Naive thymus-derived CD8-positive, alpha-beta T cell (primary cell): ENCODE data around the gene HES7. TPM values are rescaled to one million over a fixed set of nuclear protein-coding genes. Genes with fewer than 3 reads are reported as not detected.

Experiments used
- ATAC-seq, 2 donors: fragments of 150-1000 bp; cut with Tn5 transposase in 1 of 2; sonication (Bioruptor Pico), chemical (Tn5 transposase) in 1 of 2; 1 replicate in 1 of 2; 2 replicates in 1 of 2; pipeline ENCODE4 v1.10.0; 2021; ENCODE audit warnings: mild to moderate bottlenecking in 2 of 2, moderate library complexity in 2 of 2
- POLR2A ChIA-PET: fragments of 350-600 bp; sonication (Branson Sonifier 250); formaldehyde crosslinking; loops from one replicate; lab custom pipeline; 2021; ENCODE audit warnings: antibody characterized with exemption; lab: Charles Lee
- DNase-seq, 10 donors: peaks; one replicate each; pipeline versions ENCODE4 v3.0.0 to v3.0.0-alpha.2; 2020 to 2022
- H3K27ac Mint-ChIP-seq, 10 donors: one replicate each; pipeline ENCODE4 v1.8.0; 2020 to 2022; ENCODE audit warnings: mild to moderate bottlenecking in 10 of 10, mixed read lengths in 10 of 10, moderate library complexity in 4 of 10, inconsistent platforms in 1 of 10
- H3K27me3 Mint-ChIP-seq, 5 donors: one replicate each; pipeline ENCODE4 v1.8.0; 2021 to 2022; ENCODE audit warnings: mixed read lengths in 5 of 5
- H3K36me3 Mint-ChIP-seq, 3 donors: one replicate each; pipeline ENCODE4 v1.8.0; 2020 to 2022; ENCODE audit warnings: mixed read lengths in 3 of 3, mild to moderate bottlenecking in 2 of 3, inconsistent platforms in 1 of 3
- H3K4me1 Mint-ChIP-seq, 4 donors: one replicate each; pipeline ENCODE4 v1.8.0; 2021 to 2022; ENCODE audit warnings: mixed read lengths in 4 of 4
- H3K4me3 Mint-ChIP-seq, 10 donors: one replicate each; pipeline ENCODE4 v1.8.0; 2020 to 2022; ENCODE audit warnings: mild to moderate bottlenecking in 10 of 10, mixed read lengths in 10 of 10, moderate library complexity in 6 of 10, inconsistent platforms in 1 of 10
- H3K9me3 Mint-ChIP-seq, 9 donors: one replicate each; pipeline ENCODE4 v1.8.0; 2020 to 2022; ENCODE audit warnings: mixed read lengths in 9 of 9, mild to moderate bottlenecking in 3 of 9, inconsistent platforms in 1 of 9, moderate library complexity in 1 of 9
- microRNA-seq: library from miRNA; unstranded; fragments of <30 nt; microRNA quantifications from one replicate; pipeline ENCODE4 v1.2.0, GENCODE V29; 2022; ENCODE audit warnings: borderline microRNAs expressed
- polyA plus RNA-seq, 3 donors: library from polyadenylated mRNA; unstranded; fragments of 300-500 nt; fragmentation: Illumina TruSeq; gene quantifications; one replicate each; pipeline ENCODE4 v1.2.3, GENCODE V29; 2021
- total RNA-seq, 8 experiments: library from RNA in 2 of 8; stranded (reverse) in 2 of 8; gene quantifications; one replicate each; pipeline ENCODE4 v1.2.3 and lab custom pipeline; 2021 to 2026

The HES7 gene
- total and polyA plus RNA-seq, 5 experiments from 2014 or later, result 0.30 TPM; not detected in 4

DNA sequence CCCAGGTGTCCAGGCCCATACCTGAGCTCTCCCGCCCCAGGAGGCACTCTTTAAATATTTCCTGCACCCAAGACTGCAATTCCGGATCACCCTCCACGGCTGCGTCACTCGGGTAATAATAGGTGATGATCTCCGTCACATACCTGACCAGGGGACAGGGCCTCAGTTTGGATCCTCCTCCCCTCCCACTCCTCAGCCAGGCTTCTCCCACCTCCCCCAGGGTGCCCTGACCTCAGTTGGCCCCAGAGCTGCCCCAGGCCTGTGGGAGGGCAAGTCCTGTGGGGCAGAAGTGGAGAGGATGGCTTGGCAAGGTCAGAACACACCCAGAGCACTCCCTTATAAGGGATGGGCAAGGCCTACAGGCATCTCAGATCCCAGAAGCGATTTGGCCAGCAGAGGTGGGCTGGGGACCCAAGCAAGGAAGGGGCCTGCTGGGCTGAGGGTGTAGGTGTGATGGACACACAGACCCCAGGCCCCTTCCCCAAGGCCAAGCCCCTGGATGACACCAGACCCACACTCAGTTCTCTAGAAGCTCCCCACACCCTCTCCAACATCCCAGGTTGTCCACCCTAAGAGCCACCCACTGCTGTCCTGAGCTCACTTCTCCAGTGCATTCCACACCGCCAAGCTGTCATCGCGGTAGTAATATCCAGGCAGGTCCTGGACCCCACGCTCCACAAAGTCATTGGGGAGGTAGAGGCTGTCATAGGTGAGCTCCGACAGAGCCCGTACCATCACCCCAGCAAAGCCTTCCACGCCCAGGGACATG, 48.1 kb downstream of the HES7 start:
- peak in 1 of 10 donors; percentile 59 for DNase-seq
- POLR2A ChIA-PET, result interaction anchor here (1.0 to 1.2 kb wide), 3 partner anchors 15 to 80 kb away, joined by 3 read pairs; no protein-coding TSS in a partner anchor
- no peak overlapping the region for H3K4me3 Mint-ChIP-seq

DNA sequence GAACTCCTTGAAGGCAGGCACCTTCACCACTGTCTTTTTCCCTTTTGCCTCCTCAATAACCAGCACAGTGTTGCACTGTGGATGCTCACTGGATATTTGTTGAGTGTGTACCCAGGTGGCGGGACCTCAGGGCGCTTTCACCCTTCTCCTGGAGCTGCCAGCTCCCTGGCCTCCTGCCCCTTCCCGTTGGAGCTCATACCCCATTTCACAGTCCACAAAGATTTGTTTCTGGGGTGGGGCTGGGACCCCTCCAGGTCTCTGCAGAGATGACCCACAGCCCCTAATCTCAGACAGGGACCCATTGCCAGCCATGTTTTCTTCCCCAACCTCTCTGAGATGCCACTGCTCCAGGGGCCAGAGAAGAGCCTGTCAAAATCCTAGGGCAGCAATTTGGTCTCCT, 48.8 kb downstream of the HES7 start:
- no peak for ATAC-seq
- Mint-ChIP-seq H3K4me3 (peak overlapping the region in 4 of 10 donors; percentile 4 to 77 (median 20)), H3K4me1 (peaks cover 25 to 42% (median 37%) of the 10 kb centered on the region in 4 donors), H3K27me3 (peaks cover 6 to 50% (median 31%) of the 10 kb centered on the region in 5 donors), H3K36me3 (no peaks in the 10 kb centered on the region), H3K27ac (peak overlapping the region in 2 of 10 donors; percentile 26 to 79), H3K9me3 (no peaks in the 10 kb centered on the region)
- POLR2A ChIA-PET, result interaction anchor here (1.0 to 1.2 kb wide), 3 partner anchors 35 to 81 kb away, joined by 3 read pairs; no protein-coding TSS in a partner anchor
- no peak for DNase-seq

More for the DNA sequence above, 48.1 kb downstream of the HES7 start:
- H3K36me3 Mint-ChIP-seq, result no peaks in the 10 kb centered on the region
- peak overlapping the region in 2 of 10 donors; percentile 59 to 70 for H3K27ac Mint-ChIP-seq
- no peak for ATAC-seq
- peaks cover 2 to 48% (median 26%) of the 10 kb centered on the region in 5 donors for H3K27me3 Mint-ChIP-seq
- H3K9me3 Mint-ChIP-seq, result no peaks in the 10 kb centered on the region
- peaks cover 25 to 46% (median 42%) of the 10 kb centered on the region in 4 donors for H3K4me1 Mint-ChIP-seq

DNA sequence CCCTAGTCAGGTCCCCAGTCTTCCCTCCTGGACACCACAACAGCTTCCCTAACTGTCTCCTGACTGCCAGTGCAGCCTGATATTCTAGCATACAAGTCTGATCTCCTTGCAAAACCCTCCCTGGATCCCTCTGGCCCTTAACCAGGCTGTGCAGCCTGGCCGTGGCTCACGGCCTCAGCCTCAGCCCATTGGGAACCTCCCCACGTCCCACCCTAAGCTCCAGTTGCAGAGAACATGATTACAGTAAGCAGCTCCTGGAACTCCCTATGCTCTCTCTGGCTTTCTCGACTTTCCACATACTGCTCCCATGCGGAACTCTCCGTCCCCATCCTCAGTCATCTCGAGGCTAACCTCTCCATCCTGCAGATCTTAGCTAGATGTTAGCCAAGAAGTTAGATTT, 49.4 kb downstream of the HES7 start:
- H3K9me3 Mint-ChIP-seq, result no peaks in the 10 kb centered on the region
- peaks cover 6 to 50% (median 31%) of the 10 kb centered on the region in 5 donors for H3K27me3 Mint-ChIP-seq
- H3K27ac Mint-ChIP-seq, result peak overlapping the region in 2 of 10 donors; percentile 61 to 79
- H3K4me3 Mint-ChIP-seq, result peak overlapping the region in 4 of 10 donors; percentile 4 to 77 (median 44)
- H3K36me3 Mint-ChIP-seq, result no peaks in the 10 kb centered on the region
- no peak for ATAC-seq
- no peak for DNase-seq
- H3K4me1 Mint-ChIP-seq, result peaks cover 21 to 37% (median 33%) of the 10 kb centered on the region in 4 donors
- POLR2A ChIA-PET, result interaction anchor here (0.6 to 1.2 kb wide), 6 partner anchors 19 to 389 kb away, joined by 3 to 5 read pairs (median 3); no protein-coding TSS in a partner anchor

DNA sequence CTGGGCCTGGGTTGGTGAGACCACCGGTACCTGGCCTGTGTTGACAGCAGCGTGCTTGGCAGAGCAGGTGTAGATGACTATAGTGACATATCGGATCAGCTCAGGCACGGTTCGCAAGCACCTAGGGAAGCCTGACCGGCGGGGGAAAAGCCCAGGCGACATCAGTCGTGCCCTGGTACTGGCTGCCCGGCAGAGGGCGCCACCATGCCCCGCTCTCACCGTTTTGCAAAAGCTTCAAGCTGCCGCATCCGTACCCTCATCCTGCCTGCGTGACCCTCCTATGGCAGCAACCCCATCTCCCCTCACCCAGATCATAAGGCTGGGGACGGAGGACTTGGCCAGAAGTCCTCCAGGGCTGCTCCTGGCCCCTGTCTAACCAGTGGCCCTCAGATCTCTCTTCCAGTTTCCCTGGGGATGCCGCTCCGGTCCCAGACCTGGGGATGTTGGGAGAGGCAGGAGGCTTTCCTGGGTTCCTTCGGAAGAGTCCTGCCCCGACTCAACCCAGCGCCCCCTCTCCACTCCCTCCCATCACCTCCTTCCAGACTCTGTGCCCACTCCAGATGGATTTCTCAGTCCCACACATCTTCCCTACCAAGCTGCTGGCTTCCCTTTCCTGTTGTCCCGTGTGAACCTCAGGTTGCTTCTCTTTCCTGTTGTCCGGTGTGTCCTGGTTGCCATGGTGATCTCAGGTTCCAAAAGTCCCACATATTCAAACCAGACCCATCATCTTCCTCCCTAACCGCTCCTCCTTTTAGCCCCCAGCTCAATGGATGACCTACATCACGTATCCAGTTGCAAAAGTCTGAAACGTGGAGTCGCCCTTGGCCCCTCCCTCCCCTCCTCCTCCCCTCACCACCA, 50.0 kb downstream of the HES7 start:
- peak overlapping the region; percentile 72 to 89 (median 84) for H3K4me3 Mint-ChIP-seq
- POLR2A ChIA-PET, result interaction anchor here (0.6 to 1.5 kb wide), 8 partner anchors 19 to 388 kb away, joined by 3 to 5 read pairs (median 3); no protein-coding TSS in a partner anchor
- H3K4me1 Mint-ChIP-seq, result peaks cover 17 to 30% (median 29%) of the 10 kb centered on the region in 4 donors
- no peaks in the 10 kb centered on the region for H3K9me3 Mint-ChIP-seq
- DNase-seq (peak; percentile 75 to 89 (median 82)), ATAC-seq (peak; percentile 89 to 94)
- no peaks in the 10 kb centered on the region for H3K36me3 Mint-ChIP-seq
- peak overlapping the region in 8 of 10 donors; percentile 22 to 88 (median 70) for H3K27ac Mint-ChIP-seq
- peaks cover 6 to 50% (median 31%) of the 10 kb centered on the region in 5 donors for H3K27me3 Mint-ChIP-seq

DNA sequence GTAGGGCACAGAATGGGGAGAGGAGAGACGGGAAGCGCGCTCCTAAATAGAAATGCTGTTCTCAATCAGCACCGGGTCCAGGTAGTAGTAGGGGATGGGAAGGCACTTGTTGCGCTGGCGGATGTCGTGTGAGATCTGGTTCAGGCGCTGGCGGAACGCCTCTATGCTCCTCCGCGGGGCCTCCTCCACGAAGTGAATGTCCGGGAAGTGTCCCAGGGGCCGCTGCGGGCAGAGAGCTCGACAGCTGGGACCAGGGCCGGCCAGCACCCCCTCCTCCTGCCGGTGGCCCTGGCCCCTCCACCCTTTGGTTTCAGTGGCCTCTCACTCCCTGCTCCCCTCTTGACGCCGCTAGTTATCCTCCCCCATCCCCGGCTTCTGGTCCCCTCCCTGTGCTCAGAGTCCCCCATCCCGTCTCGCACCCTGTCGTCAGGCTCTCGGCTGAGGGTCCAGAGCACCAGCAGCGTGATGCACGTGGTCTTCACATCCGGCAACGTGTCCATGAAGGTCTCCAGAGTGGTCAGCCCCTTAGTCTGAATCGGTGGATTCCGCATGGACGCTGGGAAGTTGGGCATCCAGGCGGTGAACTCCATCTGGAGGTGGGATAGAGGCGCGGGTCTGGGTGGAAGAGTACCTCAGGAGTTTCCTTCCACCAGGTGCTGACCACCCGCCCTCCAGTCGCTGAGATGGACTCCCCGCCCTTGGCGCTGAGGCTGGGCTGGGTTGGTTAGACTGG, 51.0 kb downstream of the HES7 start:
- Mint-ChIP-seq H3K27me3 (peaks cover 6 to 50% (median 31%) of the 10 kb centered on the region in 5 donors), H3K4me1 (peaks cover 17 to 30% (median 28%) of the 10 kb centered on the region in 4 donors), H3K9me3 (no peaks in the 10 kb centered on the region), H3K36me3 (no peaks in the 10 kb centered on the region), H3K4me3 (peak overlapping the region; percentile 72 to 89 (median 83)), H3K27ac (peak overlapping the region in 6 of 10 donors; percentile 23 to 76 (median 55))
- DNase-seq (peak in 8 of 10 donors; percentile 16 to 63 (median 32)), ATAC-seq (peak; percentile 58 to 77)
- POLR2A ChIA-PET, result interaction anchor here (0.9 to 1.5 kb wide), 3 partner anchors 37 to 218 kb away, joined by 3 read pairs; no protein-coding TSS in a partner anchor

DNA sequence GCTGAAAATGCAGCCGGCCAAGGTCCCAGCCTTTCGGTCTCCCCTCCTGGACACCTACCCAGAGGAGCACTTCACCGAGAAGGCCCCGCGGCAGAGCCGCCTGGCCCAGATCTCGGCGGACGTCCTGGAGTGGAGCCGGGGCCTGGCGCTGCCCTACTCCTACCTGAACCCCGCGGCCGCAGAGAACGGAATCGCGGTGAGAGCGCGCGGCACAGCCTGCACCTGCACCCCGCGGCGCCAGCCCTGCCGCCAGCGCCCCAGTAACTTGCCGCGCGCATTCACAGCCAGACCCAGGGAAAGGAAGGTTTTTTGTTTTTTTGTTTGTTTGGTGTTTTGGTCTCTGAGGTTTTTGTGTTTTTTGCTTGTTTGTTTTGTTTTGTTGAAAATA, 51.6 kb downstream of the HES7 start:
- peak overlapping the region in 3 of 10 donors; percentile 23 to 63 (median 49) for H3K27ac Mint-ChIP-seq
- ATAC-seq (peak; percentile 23 to 45), DNase-seq (peak in 1 of 10 donors; percentile 18)
- peaks cover 15 to 30% (median 28%) of the 10 kb centered on the region in 4 donors for H3K4me1 Mint-ChIP-seq
- POLR2A ChIA-PET, result interaction anchor here (0.9 to 1.5 kb wide), 2 partner anchors 38 to 82 kb away, joined by 3 read pairs; no protein-coding TSS in a partner anchor
- no peaks in the 10 kb centered on the region for H3K36me3 Mint-ChIP-seq
- H3K9me3 Mint-ChIP-seq, result no peaks in the 10 kb centered on the region
- peaks cover 6 to 50% (median 31%) of the 10 kb centered on the region in 5 donors for H3K27me3 Mint-ChIP-seq
- peak overlapping the region; percentile 72 to 88 (median 83) for H3K4me3 Mint-ChIP-seq

DNA sequence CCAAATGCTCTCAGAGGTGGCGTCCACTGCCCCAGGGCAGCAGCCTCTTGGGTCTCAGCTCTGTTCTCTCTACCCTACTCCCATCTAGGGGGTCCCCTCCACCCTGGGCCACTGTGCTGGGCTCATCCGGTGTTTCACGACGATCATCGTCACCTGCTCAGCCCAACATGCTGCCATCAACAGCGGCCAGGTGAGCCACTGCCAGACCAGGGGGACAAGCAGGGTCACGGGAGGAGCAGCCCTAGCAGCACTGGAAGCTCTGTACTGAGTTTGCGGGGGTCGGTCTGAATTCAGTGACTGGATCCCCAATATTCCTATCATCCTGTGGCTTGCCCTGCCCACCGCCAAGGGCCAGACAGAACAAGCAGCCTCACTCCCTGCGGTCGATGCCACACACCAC, 52.4 kb downstream of the HES7 start:
- Mint-ChIP-seq H3K27me3 (peaks cover 6 to 50% (median 31%) of the 10 kb centered on the region in 5 donors), H3K27ac (no peak overlapping the region), H3K36me3 (no peaks in the 10 kb centered on the region), H3K9me3 (no peaks in the 10 kb centered on the region), H3K4me3 (peak overlapping the region in 3 of 10 donors; percentile 10 to 77 (median 16)), H3K4me1 (peaks cover 13 to 30% (median 28%) of the 10 kb centered on the region in 4 donors)
- ATAC-seq (no peak), DNase-seq (no peak)
- POLR2A ChIA-PET, result interaction anchor here (0.9 to 1.5 kb wide), 2 partner anchors 39 to 81 kb away, joined by 3 read pairs; no protein-coding TSS in a partner anchor

Small RNAs within 50 kb of the gene (microRNA-seq; reads per million reads assigned to microRNA genes)
- not detected for gene MIR4314
- not detected for gene MIR6883

Other genes with a start within 250 kb of the HES7 start
- 100 to 1,000 TPM; 277 to 281 TPM for gene CHD3, start 235.3 kb downstream of the HES7 start, total RNA-seq
- gene CHD3, start 235.3 kb downstream of the HES7 start, polyA plus RNA-seq, result 10 to 100 TPM in 2 of 3 donors, 1 to 10 TPM in 1; 4.3 to 29.2 (median 15.5) TPM
- gene RNF227, start 207.8 kb downstream of the HES7 start, total RNA-seq, result 1 to 10 TPM; 7.8 to 9.4 TPM
- gene RNF227, start 207.8 kb downstream of the HES7 start, polyA plus RNA-seq, result 1 to 10 TPM in 2 of 3 donors, under 1 TPM in 1; 0.65 to 4.8 (median 2.4) TPM
- gene KCNAB3, start 194.2 kb downstream of the HES7 start, total RNA-seq, result 10 to 100 TPM; 16.1 to 19.4 TPM
- gene KCNAB3, start 194.2 kb downstream of the HES7 start, polyA plus RNA-seq, result under 1 TPM in 2 of 3 donors, not detected in 1; 0.44 to 0.80 TPM
- gene TRAPPC1, start 192.2 kb downstream of the HES7 start, total RNA-seq, result 100 to 1,000 TPM in 1 of 2 experiments, 10 to 100 TPM in 1; 93.4 to 120 TPM
- 100 to 1,000 TPM; 199 to 219 (median 205) TPM for gene TRAPPC1, start 192.2 kb downstream of the HES7 start, polyA plus RNA-seq
- gene CNTROB, start 191.9 kb downstream of the HES7 start, total RNA-seq, result 10 to 100 TPM; 35.2 to 43.0 TPM
- 10 to 100 TPM in 2 of 3 donors, 1 to 10 TPM in 1; 7.6 to 18.5 (median 12.4) TPM for gene CNTROB, start 191.9 kb downstream of the HES7 start, polyA plus RNA-seq
- not detected for gene GUCY2D, start 121.5 kb downstream of the HES7 start, total RNA-seq
- under 1 TPM in 1 of 3 donors, not detected in 2; 0.17 TPM for gene GUCY2D, start 121.5 kb downstream of the HES7 start, polyA plus RNA-seq
- not detected for gene ALOX15B, start 85.0 kb downstream of the HES7 start, total RNA-seq
- not detected for gene ALOX15B, start 85.0 kb downstream of the HES7 start, polyA plus RNA-seq
- 1 to 10 TPM in 1 of 2 experiments, under 1 TPM in 1; 0.80 to 1.5 TPM for gene ALOX12B, start 36.4 kb downstream of the HES7 start, total RNA-seq
- gene ALOX12B, start 36.4 kb downstream of the HES7 start, polyA plus RNA-seq, result 1 to 10 TPM in 2 of 3 donors, under 1 TPM in 1; 0.82 to 2.3 (median 1.7) TPM
- gene ALOXE3, start 5.6 kb downstream of the HES7 start, total RNA-seq, result under 1 TPM; 0.18 to 0.52 TPM
- gene ALOXE3, start 5.6 kb downstream of the HES7 start, polyA plus RNA-seq, result under 1 TPM in 1 of 3 donors, not detected in 2; 0.13 TPM
- 100 to 1,000 TPM; 148 to 153 TPM for gene PER1, start 28.3 kb upstream of the HES7 start, total RNA-seq
- gene PER1, start 28.3 kb upstream of the HES7 start, polyA plus RNA-seq, result 10 to 100 TPM in 2 of 3 donors, 1 to 10 TPM in 1; 6.1 to 11.4 (median 10.7) TPM
- 100 to 1,000 TPM; 219 to 238 TPM for gene VAMP2, start 38.8 kb upstream of the HES7 start, total RNA-seq
- gene VAMP2, start 38.8 kb upstream of the HES7 start, polyA plus RNA-seq, result 10 to 100 TPM; 50.4 to 84.2 (median 64.4) TPM
- gene TMEM107, start 52.3 kb upstream of the HES7 start, total RNA-seq, result 10 to 100 TPM; 17.2 to 19.4 TPM
- gene TMEM107, start 52.3 kb upstream of the HES7 start, polyA plus RNA-seq, result 10 to 100 TPM; 36.4 to 55.3 (median 41.9) TPM
- gene BORCS6, start 66.1 kb upstream of the HES7 start, total RNA-seq, result 10 to 100 TPM; 15.1 to 15.5 TPM
- 10 to 100 TPM; 16.1 to 22.6 (median 16.9) TPM for gene BORCS6, start 66.1 kb upstream of the HES7 start, polyA plus RNA-seq
- not detected for gene AURKB, start 86.5 kb upstream of the HES7 start, total RNA-seq
- not detected for gene AURKB, start 86.5 kb upstream of the HES7 start, polyA plus RNA-seq
- gene CTC1, start 124.0 kb upstream of the HES7 start, total RNA-seq, result 100 to 1,000 TPM; 278 to 288 TPM
- 10 to 100 TPM; 15.5 to 27.6 (median 21.9) TPM for gene CTC1, start 124.0 kb upstream of the HES7 start, polyA plus RNA-seq
- 10 to 100 TPM; 41.4 to 44.0 TPM for gene PFAS, start 125.2 kb upstream of the HES7 start, total RNA-seq
- gene PFAS, start 125.2 kb upstream of the HES7 start, polyA plus RNA-seq, result 10 to 100 TPM; 10.1 to 20.9 (median 19.8) TPM
- gene RANGRF, start 164.6 kb upstream of the HES7 start, total RNA-seq, result 10 to 100 TPM; 41.7 to 41.9 TPM
- 10 to 100 TPM; 67.2 to 79.6 (median 78.7) TPM for gene RANGRF, start 164.6 kb upstream of the HES7 start, polyA plus RNA-seq
- gene SLC25A35, start 171.3 kb upstream of the HES7 start, total RNA-seq, result 1 to 10 TPM; 6.5 to 6.7 TPM
- 1 to 10 TPM in 1 of 3 donors, under 1 TPM in 2; 0.60 to 3.1 (median 0.79) TPM for gene SLC25A35, start 171.3 kb upstream of the HES7 start, polyA plus RNA-seq
- gene ARHGEF15, start 186.1 kb upstream of the HES7 start, total RNA-seq, result not detected
- not detected for gene ARHGEF15, start 186.1 kb upstream of the HES7 start, polyA plus RNA-seq
- not detected for gene ODF4, start 215.7 kb upstream of the HES7 start, total RNA-seq
- not detected for gene ODF4, start 215.7 kb upstream of the HES7 start, polyA plus RNA-seq